HL-60 (cell line): Measurements from ENCODE around the gene STUM.

Experiments
- DNase-seq, 2 experiments: peaks; one replicate each; pipeline ENCODE4 v3.0.0-alpha.2; 2010 to 2020; ENCODE audit warnings: low read depth in 1 of 2, low spot score in 1 of 2
- H3K27ac ChIP-seq: fragments of 250-450 bp; sonication (Bioruptor Pico); replicated peaks from 2 replicates; pipeline ENCODE4 v1.5.1; 2020; ENCODE audit warnings: mild to moderate bottlenecking, moderate library complexity
- H3K27me3 ChIP-seq: fragments of 250-450 bp; sonication (Bioruptor Pico); 2 replicates; pipeline ENCODE4 v1.5.1; 2021; ENCODE audit warnings: mild to moderate bottlenecking, moderate library complexity; ENCODE audit not compliant: insufficient read depth, poor library complexity, severe bottlenecking
- H3K4me3 ChIP-seq: replicated peaks from 2 replicates; pipeline ENCODE4 v1.5.1; 2011; ENCODE audit warnings: mild to moderate bottlenecking, control low read depth, low read length; ENCODE audit not compliant: insufficient read depth
- GABPA ChIP-seq: IDR thresholded peaks from 2 replicates; pipeline ENCODE4 v1.6.1; 2012; ENCODE audit warnings: low read depth
- POLR2AphosphoS5 ChIP-seq: IDR thresholded peaks from 2 replicates; pipeline ENCODE4 v1.6.1; 2012; ENCODE audit warnings: low read depth
- SPI1 ChIP-seq: IDR thresholded peaks from 2 replicates; pipeline ENCODE4 v1.6.1; 2012; ENCODE audit warnings: low read depth, mild to moderate bottlenecking, borderline replicate concordance
- TF ChIP-seq, protein P1 (sequence below): IDR thresholded peaks from 2 replicates; pipeline ENCODE4 v1.6.1; 2012; ENCODE audit warnings: low read depth; ENCODE audit not compliant: insufficient replicate concordance
- TF ChIP-seq, protein P2 (sequence below): IDR thresholded peaks from one replicate; pipeline ENCODE4 v1.5.1; 2011; ENCODE audit warnings: low read length, control low read depth, inconsistent platforms; ENCODE audit not compliant: insufficient read depth

The STUM gene

DNA sequence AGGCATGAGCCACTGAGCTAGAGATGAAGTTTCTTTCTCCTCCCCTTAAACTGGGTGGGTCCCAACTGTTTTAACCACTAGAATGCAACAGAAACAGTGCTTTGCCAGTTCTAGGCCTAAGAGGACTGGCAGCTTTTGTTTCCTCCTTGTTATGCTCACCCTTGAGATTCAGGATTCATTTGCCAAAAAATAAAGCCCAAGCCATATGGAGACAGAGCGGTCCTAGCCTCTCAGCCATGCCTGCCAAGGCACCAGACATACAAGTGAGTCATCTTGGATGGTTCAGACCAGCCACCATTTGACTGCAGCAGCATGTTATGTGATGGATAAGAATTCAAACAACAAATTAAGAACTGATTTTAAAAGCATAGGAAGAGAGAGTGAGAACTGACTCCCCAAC, 38.1 kb upstream of the STUM start:
- DNase-seq: no peak
- peaks cover 10% of the 10 kb centered on the region for H3K27me3 ChIP-seq
- H3K27ac ChIP-seq: no peak overlapping the region
- no peak overlapping the region for H3K4me3 ChIP-seq
- no peak for TF ChIP-seq POLR2AphosphoS5
- TF ChIP-seq, protein P1, sequence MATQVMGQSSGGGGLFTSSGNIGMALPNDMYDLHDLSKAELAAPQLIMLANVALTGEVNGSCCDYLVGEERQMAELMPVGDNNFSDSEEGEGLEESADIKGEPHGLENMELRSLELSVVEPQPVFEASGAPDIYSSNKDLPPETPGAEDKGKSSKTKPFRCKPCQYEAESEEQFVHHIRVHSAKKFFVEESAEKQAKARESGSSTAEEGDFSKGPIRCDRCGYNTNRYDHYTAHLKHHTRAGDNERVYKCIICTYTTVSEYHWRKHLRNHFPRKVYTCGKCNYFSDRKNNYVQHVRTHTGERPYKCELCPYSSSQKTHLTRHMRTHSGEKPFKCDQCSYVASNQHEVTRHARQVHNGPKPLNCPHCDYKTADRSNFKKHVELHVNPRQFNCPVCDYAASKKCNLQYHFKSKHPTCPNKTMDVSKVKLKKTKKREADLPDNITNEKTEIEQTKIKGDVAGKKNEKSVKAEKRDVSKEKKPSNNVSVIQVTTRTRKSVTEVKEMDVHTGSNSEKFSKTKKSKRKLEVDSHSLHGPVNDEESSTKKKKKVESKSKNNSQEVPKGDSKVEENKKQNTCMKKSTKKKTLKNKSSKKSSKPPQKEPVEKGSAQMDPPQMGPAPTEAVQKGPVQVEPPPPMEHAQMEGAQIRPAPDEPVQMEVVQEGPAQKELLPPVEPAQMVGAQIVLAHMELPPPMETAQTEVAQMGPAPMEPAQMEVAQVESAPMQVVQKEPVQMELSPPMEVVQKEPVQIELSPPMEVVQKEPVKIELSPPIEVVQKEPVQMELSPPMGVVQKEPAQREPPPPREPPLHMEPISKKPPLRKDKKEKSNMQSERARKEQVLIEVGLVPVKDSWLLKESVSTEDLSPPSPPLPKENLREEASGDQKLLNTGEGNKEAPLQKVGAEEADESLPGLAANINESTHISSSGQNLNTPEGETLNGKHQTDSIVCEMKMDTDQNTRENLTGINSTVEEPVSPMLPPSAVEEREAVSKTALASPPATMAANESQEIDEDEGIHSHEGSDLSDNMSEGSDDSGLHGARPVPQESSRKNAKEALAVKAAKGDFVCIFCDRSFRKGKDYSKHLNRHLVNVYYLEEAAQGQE: no peak
- TF ChIP-seq SPI1: no peak
- TF ChIP-seq, protein P2, sequence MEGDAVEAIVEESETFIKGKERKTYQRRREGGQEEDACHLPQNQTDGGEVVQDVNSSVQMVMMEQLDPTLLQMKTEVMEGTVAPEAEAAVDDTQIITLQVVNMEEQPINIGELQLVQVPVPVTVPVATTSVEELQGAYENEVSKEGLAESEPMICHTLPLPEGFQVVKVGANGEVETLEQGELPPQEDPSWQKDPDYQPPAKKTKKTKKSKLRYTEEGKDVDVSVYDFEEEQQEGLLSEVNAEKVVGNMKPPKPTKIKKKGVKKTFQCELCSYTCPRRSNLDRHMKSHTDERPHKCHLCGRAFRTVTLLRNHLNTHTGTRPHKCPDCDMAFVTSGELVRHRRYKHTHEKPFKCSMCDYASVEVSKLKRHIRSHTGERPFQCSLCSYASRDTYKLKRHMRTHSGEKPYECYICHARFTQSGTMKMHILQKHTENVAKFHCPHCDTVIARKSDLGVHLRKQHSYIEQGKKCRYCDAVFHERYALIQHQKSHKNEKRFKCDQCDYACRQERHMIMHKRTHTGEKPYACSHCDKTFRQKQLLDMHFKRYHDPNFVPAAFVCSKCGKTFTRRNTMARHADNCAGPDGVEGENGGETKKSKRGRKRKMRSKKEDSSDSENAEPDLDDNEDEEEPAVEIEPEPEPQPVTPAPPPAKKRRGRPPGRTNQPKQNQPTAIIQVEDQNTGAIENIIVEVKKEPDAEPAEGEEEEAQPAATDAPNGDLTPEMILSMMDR: no peak

DNA sequence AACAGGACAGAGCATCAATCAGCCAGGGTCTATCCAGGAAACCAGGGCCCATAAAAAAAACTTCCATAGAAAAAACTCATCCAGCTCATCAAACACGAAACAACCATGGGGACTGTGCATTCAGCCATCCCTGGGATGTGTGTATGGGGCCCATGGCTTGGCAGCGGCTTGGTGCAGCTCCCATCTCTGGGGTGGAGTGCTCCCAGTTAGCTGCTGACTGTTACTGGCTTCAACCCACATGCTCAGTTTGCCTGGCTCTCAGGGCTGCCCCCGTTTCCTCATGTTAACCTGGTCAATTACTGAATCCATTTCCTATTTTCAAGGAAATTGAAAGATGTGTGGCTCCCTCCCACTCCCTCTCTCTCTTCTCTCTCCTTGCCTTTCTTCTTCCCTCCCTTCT, 37.3 kb upstream of the STUM start:
- no peak overlapping the region for H3K27ac ChIP-seq
- TF ChIP-seq SPI1 (no peak), POLR2AphosphoS5 (no peak), GABPA (no peak)
- TF ChIP-seq, protein P1: no peak
- TF ChIP-seq, protein P2: no peak
- no peak overlapping the region for H3K4me3 ChIP-seq
- DNase-seq: no peak
- peaks cover 12% of the 10 kb centered on the region for H3K27me3 ChIP-seq

DNA sequence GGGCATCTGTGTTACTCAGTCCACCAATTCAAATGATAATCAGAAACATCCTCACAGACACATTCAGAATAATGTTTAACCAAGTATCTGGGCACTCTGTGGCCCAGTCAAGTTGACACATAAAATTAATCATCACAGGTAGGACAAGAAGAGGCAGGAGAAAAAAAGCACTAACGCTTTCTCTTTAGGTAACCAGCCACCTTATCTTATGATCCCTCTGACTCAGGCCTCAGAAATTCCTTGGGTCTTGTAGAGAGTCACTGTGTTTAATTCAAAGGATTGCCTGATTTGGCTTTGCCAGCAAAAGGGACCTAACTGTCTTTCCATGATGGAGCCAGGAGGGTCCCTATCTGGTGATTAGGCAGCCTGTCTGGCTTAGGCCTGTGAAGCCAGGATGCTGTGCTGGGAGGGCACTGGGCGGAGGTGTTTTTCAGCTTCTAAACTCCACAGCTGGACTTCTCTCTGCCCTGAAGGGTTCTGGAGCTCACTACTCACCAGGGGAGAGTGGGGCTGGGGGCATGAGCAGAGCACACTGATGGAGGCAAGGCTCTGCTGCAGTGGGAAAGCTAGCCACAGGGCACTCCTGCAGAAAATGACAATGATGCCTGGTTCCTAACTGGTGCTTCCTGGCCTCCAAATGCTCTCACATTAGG, 36.4 kb upstream of the STUM start:
- DNase-seq: no peak
- Histone ChIP-seq H3K4me3 (no peak overlapping the region), H3K27ac (no peak overlapping the region), H3K27me3 (peaks cover 12% of the 10 kb centered on the region)
- no peak for TF ChIP-seq SPI1
- TF ChIP-seq, protein P2: no peak
- TF ChIP-seq, protein P1: no peak
- TF ChIP-seq POLR2AphosphoS5: no peak
- TF ChIP-seq GABPA: no peak
